Stimulated activated CD4-positive, alpha-beta T cell treated with anti-CD3 and anti-CD28 coated beads, Interleukin-2, amount 100 ng/mL, for 24 hours (primary cell): ENCODE measurements around the gene TLX3.

Experiments used
- DNase-seq, 2 donors: peaks; one replicate each; pipeline ENCODE4 v3.0.0-alpha.2; 2020

Gene TLX3

GRCh38 chr5:171306781-171307591 is 2.1 kb upstream of the TLX3 start:
- no peak for DNase-seq

DNA sequence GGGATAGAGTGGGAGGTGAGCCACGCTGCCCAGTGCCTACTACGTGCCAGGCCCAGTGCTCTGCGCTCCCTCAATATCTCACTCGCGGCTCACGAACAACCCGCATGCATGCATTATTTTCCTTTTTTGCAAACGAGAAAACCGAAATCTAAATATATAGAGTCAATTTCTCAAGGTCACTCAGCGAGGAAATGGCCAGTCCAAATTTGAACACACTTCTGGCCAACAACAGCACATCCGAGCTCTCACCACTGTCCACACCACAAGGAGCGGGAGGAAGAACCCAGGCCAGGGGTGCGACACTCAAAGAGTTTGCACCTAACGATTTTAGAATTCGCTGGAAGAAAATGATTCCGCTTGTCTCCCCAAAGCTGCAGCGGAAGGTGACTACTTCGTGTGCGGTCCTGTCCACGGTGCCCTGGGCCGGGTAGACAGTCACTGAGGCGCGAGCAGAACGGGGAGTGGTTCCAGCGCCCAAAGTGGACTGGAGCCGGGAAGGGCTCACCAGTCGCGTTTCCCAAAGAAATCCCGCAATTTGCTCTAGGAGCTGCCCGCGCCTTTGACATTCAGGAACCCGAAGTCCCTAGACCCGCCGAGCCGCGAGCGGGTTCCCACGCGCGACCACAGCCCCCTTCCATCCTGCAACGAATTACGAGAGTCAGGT is 1.1 kb upstream of the TLX3 start:
- DNase-seq = no peak

DNA sequence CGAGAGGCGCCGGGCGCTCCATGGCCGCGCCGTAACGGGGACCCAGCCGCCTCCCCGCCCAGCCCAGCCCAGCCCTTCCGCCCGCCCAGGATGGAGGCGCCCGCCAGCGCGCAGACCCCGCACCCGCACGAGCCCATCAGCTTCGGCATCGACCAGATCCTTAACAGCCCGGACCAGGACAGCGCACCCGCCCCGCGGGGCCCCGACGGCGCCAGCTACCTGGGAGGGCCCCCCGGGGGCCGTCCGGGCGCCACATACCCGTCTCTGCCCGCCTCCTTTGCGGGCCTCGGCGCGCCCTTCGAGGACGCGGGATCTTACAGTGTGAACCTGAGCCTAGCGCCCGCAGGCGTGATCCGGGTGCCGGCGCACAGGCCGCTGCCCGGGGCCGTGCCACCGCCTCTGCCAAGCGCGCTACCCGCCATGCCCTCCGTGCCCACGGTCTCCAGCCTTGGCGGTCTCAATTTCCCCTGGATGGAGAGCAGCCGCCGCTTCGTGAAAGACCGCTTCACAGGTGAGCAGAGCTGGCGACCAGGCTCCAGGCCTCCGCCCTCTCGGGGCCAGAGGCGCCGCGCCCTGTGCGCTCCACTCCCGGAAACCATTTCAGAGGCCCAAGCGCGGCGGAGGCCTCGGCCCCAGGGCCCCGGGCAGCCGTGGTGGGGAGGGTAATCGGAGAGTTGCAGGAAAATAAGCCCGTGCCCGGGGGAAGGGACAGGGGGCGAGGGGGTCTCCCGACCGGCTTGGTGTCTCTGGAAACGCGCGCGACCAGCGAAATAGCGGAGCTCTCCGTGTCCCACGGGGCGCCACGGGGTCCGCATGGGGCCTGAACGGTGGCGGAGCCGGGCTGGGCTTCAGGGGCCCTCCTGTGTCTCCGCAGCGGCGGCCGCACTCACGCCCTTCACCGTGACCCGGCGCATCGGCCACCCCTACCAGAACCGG is 496 bp downstream of the TLX3 start:
- peak in 1 of 2 donors; percentile 5 for DNase-seq

- DNase-seq = peak in 1 of 2 donors; percentile 51
These were observed 1.3 kb downstream of the TLX3 start for GRCh38 chr5:171310212-171310818.

DNA sequence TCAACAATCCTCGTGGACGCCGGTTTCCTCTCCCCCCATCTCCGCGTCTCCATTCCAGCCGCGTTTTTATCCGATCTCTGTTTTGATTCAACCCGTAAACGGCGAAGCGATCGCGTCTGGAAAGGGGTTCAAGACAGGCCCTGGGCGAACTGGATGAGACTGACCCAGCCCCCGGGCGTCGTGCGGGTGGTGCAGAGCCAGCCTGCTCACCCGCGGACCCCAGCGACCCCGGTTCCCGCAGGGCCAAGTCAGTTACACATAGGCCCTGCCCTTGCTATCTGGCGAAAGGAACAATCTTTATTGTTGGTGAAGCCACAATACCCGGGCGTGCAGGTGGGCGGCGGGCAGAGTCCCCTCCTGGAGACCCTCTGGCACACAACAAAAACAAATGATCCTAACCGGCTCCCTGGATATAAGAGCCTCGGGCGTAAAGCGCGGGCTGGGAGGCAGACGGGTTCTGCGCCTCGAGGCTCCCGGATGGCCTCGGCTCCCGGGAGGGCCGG is 1.8 kb downstream of the TLX3 start:
- DNase-seq = no peak

DNA sequence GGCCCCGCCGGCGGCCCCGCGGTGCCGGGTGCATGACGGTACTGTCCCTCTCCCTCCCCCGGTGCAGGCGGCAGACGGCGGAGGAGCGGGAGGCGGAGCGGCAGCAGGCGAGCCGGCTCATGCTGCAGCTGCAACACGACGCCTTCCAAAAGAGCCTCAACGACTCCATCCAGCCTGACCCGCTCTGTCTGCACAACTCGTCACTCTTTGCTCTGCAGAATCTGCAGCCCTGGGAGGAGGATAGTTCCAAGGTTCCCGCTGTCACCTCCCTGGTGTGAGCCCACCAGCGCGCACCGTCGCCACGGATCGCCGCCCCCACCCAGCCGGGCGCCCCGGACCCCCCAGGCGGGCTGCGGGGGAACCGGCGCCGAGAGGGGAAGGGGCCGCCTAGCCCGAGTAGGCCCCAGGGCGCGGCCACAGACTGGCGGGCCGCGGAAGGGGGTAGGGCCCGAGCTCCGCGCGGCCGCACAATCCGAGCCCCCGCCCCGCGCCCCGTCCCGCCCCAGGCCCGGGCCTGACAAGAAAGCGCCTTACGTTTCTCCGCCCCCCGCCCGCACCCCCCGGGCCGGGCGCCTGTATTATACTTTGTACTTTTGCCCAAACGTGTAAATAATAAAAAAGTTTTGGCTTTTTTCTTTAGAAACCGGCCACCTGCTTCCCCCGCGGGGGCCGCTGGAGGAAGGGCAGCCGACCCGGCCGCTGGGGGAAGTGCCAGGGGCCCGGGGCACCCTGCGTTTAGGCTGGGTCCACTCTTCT is 2.5 kb downstream of the TLX3 start:
- peak in 1 of 2 donors; percentile 35 for DNase-seq

- DNase-seq = peak in 1 of 2 donors; percentile 7
These were observed 3.3 kb downstream of the TLX3 start for GRCh38 chr5:171312129-171312974.

GRCh38 chr5:171313481-171314206 is 4.6 kb downstream of the TLX3 start:
- DNase-seq = peak in 1 of 2 donors; percentile 11

GRCh38 chr5:171314728-171315385 is 5.8 kb downstream of the TLX3 start:
- peak in 1 of 2 donors; percentile 10 for DNase-seq

GRCh38 chr5:171315386-171315891 is 6.4 kb downstream of the TLX3 start:
- DNase-seq = no peak

DNA sequence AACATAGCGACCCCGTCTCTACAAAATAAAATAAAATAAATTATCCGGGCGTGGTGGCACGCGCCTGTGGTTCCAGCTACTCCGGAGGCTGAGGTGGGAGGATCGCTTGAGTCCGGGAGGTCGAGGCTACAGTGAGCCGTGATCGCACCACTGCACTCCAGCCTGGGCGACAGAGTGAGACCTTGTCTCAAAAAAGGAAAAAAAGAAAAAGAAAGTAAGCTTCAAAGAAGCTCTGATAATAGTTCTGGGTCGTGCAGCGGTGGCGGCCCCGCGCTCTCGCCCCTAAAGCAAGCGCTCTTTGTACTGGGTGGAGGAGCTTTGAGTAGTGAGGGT is 6.8 kb downstream of the TLX3 start:
- DNase-seq = no peak

DNA sequence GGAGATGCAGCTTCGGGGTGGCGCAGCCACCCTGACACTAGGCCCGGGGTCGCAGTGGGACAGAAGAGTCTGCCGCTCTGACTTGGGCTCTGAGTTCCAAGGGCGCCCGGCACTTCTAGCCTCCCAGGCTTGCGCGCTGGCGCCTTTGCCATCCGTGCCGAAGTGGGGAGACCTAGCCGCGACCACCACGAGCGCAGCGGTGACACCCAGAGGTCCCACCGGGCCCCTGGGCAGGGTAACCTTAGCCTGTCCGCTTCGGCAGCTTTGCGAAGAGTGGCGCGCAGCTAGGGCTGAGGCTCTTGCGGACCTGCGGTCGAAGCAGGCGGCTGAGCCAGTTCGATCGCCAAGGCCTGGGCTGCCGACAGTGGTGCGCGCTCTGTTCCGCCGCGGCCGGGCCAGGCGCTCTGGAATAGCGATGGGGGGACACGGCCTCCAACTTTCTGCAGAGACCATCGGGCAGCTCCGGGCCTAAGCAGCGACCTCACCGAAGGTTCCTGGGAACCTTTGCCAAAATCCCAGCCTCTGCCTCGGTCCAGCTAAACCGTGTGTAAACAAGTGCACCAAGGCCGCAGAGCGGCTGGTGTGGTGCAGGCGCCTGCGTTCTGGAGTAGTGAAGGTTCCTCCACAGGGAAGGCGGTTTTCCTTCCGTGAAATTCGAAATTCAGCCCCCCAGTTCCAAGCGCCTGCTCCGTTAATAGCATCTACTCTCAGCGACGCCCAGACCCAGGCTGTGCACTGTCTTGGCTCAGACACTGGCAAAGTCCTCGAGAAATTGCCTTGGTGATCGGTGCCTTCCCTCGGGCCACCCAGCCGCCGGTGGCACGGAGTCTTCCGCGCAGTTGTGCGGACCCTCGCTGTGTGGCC is 7.4 kb downstream of the TLX3 start:
- DNase-seq = peak in 1 of 2 donors; percentile 10

GRCh38 chr5:171317230-171317629 is 8.2 kb downstream of the TLX3 start:
- no peak for DNase-seq

DNA sequence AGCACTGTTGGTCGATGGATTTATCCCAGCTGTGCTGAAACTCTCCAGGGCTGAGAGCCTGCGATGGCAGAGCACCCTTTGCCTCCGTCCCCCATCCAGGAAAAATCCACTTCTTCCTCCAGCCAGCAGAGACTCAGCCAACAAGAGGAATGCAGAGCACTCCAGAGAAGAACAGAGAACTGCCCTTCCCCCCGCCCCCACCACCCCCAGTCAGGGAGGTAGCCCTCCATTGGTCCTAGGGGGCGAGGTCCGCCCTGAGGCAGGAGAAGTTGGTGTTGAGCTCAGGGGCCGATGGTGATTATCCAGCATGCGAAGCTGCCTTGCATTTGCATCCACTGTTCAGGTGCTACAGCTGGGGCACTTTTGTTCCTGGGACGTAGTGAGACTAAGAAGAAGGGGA is 9.0 kb downstream of the TLX3 start:
- DNase-seq = no peak

- no peak for DNase-seq
These were observed 12.4 kb downstream of the TLX3 start for GRCh38 chr5:171321447-171321846.

GRCh38 chr5:171322527-171322926 is 13.5 kb downstream of the TLX3 start:
- DNase-seq = no peak

DNA sequence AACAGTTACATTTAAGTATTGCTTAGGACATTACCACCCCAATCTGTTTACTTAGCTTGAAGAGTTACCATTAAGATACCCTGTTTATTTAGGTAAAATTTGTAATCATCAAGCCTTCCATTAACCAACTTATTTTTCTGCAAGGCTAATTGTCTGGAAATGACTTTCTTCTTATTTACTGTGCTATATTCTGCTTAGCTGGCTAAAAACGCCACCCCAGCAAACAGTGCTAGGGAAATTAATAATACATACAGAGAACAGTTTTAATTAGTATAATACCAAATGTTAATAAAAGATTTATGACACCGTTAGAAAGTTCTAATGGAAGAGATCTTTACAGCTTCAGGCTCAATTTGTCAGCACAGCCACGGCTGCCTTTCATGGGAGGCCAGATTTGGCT is 14.0 kb downstream of the TLX3 start:
- no peak for DNase-seq
